HL-60 (cell line): ENCODE results near the gene SORCS2.

ENCODE experiments used
- DNase-seq, 2 experiments: peaks; one replicate each; pipeline ENCODE4 v3.0.0-alpha.2; 2010 to 2020; ENCODE audit warnings: low read depth in 1 of 2, low spot score in 1 of 2
- H3K27ac ChIP-seq: fragments of 250-450 bp; sonication (Bioruptor Pico); replicated peaks from 2 replicates; pipeline ENCODE4 v1.5.1; 2020; ENCODE audit warnings: mild to moderate bottlenecking, moderate library complexity
- H3K27me3 ChIP-seq: fragments of 250-450 bp; sonication (Bioruptor Pico); 2 replicates; pipeline ENCODE4 v1.5.1; 2021; ENCODE audit warnings: mild to moderate bottlenecking, moderate library complexity; ENCODE audit not compliant: insufficient read depth, poor library complexity, severe bottlenecking
- H3K4me3 ChIP-seq: replicated peaks from 2 replicates; pipeline ENCODE4 v1.5.1; 2011; ENCODE audit warnings: mild to moderate bottlenecking, control low read depth, low read length; ENCODE audit not compliant: insufficient read depth
- CTCF ChIP-seq: IDR thresholded peaks from one replicate; pipeline ENCODE4 v1.5.1; 2011; ENCODE audit warnings: low read length, control low read depth, inconsistent platforms; ENCODE audit not compliant: insufficient read depth
- GABPA ChIP-seq: IDR thresholded peaks from 2 replicates; pipeline ENCODE4 v1.6.1; 2012; ENCODE audit warnings: low read depth
- POLR2AphosphoS5 ChIP-seq: IDR thresholded peaks from 2 replicates; pipeline ENCODE4 v1.6.1; 2012; ENCODE audit warnings: low read depth
- REST ChIP-seq: IDR thresholded peaks from 2 replicates; pipeline ENCODE4 v1.6.1; 2012; ENCODE audit warnings: low read depth; ENCODE audit not compliant: insufficient replicate concordance
- SPI1 ChIP-seq: IDR thresholded peaks from 2 replicates; pipeline ENCODE4 v1.6.1; 2012; ENCODE audit warnings: low read depth, mild to moderate bottlenecking, borderline replicate concordance

The SORCS2 gene

GRCh38 chr4:7655511-7656243, 463.3 kb downstream of the SORCS2 start:
- TF ChIP-seq GABPA (no peak), CTCF (no peak), POLR2AphosphoS5 (no peak), REST (no peak), SPI1 (no peak)
- H3K27me3 ChIP-seq = no peaks in the 10 kb centered on the region
- no peak overlapping the region for H3K4me3 ChIP-seq
- no peak for DNase-seq
- no peak overlapping the region for H3K27ac ChIP-seq

- Histone ChIP-seq H3K27ac (no peak overlapping the region), H3K27me3 (no peaks in the 10 kb centered on the region), H3K4me3 (no peak overlapping the region)
- TF ChIP-seq SPI1 = no peak
- TF ChIP-seq GABPA = no peak
- TF ChIP-seq CTCF = no peak
- TF ChIP-seq REST = no peak
- no peak for TF ChIP-seq POLR2AphosphoS5
- no peak for DNase-seq
Measured at GRCh38 chr4:7656244-7656800, 464.0 kb downstream of the SORCS2 start.

GRCh38 chr4:7657545-7658297, 465.4 kb downstream of the SORCS2 start:
- H3K27me3 ChIP-seq = no peaks in the 10 kb centered on the region
- H3K27ac ChIP-seq = no peak overlapping the region
- no peak for DNase-seq
- TF ChIP-seq SPI1 = no peak
- TF ChIP-seq REST = no peak
- no peak for TF ChIP-seq GABPA
- TF ChIP-seq POLR2AphosphoS5 = no peak
- no peak for TF ChIP-seq CTCF
- H3K4me3 ChIP-seq = no peak overlapping the region
